Measurements from ENCODE around the gene NFYB. TPM values are rescaled to one million over a fixed set of nuclear protein-coding genes. Genes with fewer than 3 reads are reported as not detected.

NFYB gene
- total and polyA plus RNA-seq, 2 donors (not counting 3 experiments of a cell fraction or from before 2014, with no cell fraction given): 10.2 to 23.3 TPM

- intact Hi-C loops (cut with micrococcal nuclease) (no loop called here), dilution Hi-C loops (cut with MboI; ENCODE audit: extremely low pct_ligation_motif_present, low sequenced_read_pairs) (no loop called here)
- CTCF ChIA-PET: interaction anchor here (0.6 kb wide), 1 partner anchor 35 kb away, joined by 3 read pairs; no protein-coding TSS in a partner anchor
- H3K36me3 ChIP-seq (ENCODE audit: control insufficient read depth in 2 of 2, extremely low read depth in 1 of 2, insufficient read depth in 2 of 2, low read length in 2 of 2): peaks cover 5 to 10% of the 10 kb centered on the region in 2 experiments
- no peak overlapping the region for H2AFZ ChIP-seq (ENCODE audit: low read depth, low read length)
- H3K9me1 ChIP-seq (replicated peaks; ENCODE audit: control insufficient read depth, extremely low read depth, insufficient read depth, low read length): no peaks in the 10 kb centered on the region
- peaks cover 4% of the 10 kb centered on the region for H4K20me1 ChIP-seq (replicated peaks; ENCODE audit: control insufficient read depth, extremely low read depth, insufficient read depth, low read length)
- POLR2A ChIA-PET: no interaction called here
- no peak for FAIRE-seq
- no peaks in the 10 kb centered on the region for H3K27me3 ChIP-seq (ENCODE audit: control insufficient read depth in 2 of 2, insufficient read depth in 2 of 2, low read length in 2 of 2)
- no peaks in the 10 kb centered on the region for H3K9me3 ChIP-seq (replicated peaks; ENCODE audit: control insufficient read depth, insufficient read depth, low read length)
- H3K4me2 ChIP-seq (ENCODE audit: insufficient read depth, low read length): no peak overlapping the region
- H3K9ac ChIP-seq (replicated peaks; ENCODE audit: extremely low read depth, insufficient read depth, low read length): no peak overlapping the region
- no peak overlapping the region for H3K27ac ChIP-seq (ENCODE audit: insufficient read depth, low read depth, low read length)
- H3K79me2 ChIP-seq (ENCODE audit: control insufficient read depth, insufficient read depth, low read length): no peaks in the 10 kb centered on the region
- DNase-seq (ENCODE audit: low read depth, low spot score): no peak
- TF ChIP-seq GATA2 (IDR thresholded peaks at IDR 0.05; ENCODE audit: insufficient read depth, insufficient read length, low read depth, low read length) (no peak), JUN (IDR thresholded peaks at IDR 0.05; ENCODE audit: borderline replicate concordance, insufficient read depth, insufficient read length, low read depth) (no peak), FOS (IDR thresholded peaks at IDR 0.05; ENCODE audit: borderline replicate concordance, insufficient read depth, low read length) (no peak), POLR2A (IDR thresholded peaks at IDR 0.05; ENCODE audit: low read depth, low read length) (no peak), MYC (IDR thresholded peaks at IDR 0.05; ENCODE audit: low read depth, low read length) (no peak), POLR2AphosphoS5 (IDR thresholded peaks at IDR 0.05; ENCODE audit: insufficient read depth, low read depth, low read length) (no peak), MAX (IDR thresholded peaks at IDR 0.05; ENCODE audit: insufficient read depth, insufficient read length) (no peak), EZH2 (IDR thresholded peaks at IDR 0.05; ENCODE audit: borderline replicate concordance, low read depth, low read length, severe bottlenecking) (no peak), CTCF (IDR thresholded peaks at IDR 0.05; ENCODE audit: extremely low read depth in 1 of 2, insufficient read depth in 1 of 2, low read depth in 1 of 2, low read length in 2 of 2) (no peak)
- H3K4me3 ChIP-seq (replicated peaks in 1 of 3; ENCODE audit: insufficient read depth in 1 of 3, low read depth in 1 of 3, low read length in 3 of 3): no peak overlapping the region
- H3K4me1 ChIP-seq (ENCODE audit: control insufficient read depth, extremely low read depth, insufficient read depth, low read length): peaks cover 12% of the 10 kb centered on the region
- no TSS peak for BruUV-seq (replicated peaks)
Measured at GRCh38 chr12:104122298-104122697, 15.7 kb downstream of the NFYB start.

Measured in endothelial cell of umbilical vein (primary cell).